ENCODE results near the gene CRTAP.
"Not testable (repeated sequence)": the region's sequence is repeated elsewhere in the genome, so short reads cannot be mapped to it uniquely, and the experiment has no call there.

The CRTAP gene

GRCh38 chr3:33145221-33145900, 31.5 kb downstream of the CRTAP start:
- DNase-seq: no peak

- DNase-seq: no peak
These were observed 32.2 kb downstream of the CRTAP start for GRCh38 chr3:33145901-33146580.

- peak; percentile 30 for DNase-seq
These were observed 33.1 kb downstream of the CRTAP start for GRCh38 chr3:33146791-33147445.

DNA sequence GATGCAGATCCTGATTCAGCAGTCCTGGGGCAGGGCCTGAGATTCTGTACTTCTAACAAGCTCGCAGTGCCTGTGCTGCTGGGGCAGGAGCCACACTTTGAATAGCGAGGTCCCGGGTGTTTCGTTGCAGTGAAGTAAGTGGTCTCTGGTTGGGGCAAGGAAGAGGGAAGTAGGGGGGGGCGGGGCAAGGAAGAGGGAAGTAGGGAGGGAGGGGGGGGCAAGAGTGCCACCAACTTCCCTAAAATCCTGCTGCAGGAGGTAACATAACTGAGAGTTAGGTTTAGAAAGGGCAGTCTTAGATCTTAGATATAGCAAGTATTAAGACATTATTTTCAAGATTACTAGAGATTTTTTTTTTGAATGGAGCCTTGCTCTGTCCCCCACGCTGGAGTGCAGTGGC, 35.5 kb downstream of the CRTAP start:
- no peak for DNase-seq

DNA sequence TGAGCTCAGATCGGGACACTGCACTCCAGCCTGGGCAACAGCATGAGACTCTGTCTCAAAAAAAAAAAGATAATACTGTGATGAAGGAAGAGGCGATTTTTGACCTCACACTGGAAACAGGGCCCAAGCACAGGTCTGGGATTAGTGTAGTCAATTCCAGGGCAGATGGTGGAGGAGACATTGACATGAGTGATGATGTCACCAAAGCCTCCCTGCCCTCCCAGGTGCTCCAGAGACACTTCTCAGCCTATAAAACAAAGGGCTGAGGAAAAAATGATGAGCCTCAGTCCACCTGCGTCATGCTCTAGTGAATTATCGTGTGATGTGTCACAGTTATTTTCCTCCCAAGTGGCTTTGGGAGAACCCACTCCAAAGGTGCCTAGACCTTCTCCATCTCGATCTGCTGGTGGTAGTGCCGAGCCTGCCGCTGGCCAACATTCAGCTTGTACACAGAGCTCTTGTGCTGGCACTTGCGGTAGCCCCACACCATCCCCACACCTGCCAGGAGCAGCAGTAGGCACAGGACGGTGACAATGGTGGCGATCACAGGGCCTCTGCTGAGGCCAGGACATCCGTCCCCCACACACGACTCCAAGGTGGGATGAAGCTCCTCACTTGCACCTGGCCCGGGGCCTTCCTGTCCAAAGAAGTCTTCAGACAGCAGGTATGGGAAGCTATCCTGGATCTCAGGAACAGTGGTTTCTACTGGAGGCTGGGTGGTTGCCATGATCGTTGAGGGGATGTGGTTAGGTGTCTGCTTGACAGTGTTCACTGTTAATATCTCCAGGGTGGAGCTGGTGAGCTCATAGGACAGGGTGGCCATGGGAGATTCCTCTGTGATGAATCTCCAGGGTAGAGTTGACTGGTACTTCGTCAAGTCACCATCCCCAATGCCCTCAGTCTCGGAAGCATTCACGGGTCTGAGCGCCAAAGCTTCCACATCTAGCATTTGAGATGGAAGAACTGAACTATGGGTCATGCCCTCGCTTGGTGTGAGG, 38.8 kb downstream of the CRTAP start:
- no peak for DNase-seq

GRCh38 chr3:33153782-33154181, 40.0 kb downstream of the CRTAP start:
- DNase-seq: no peak

- no peak for DNase-seq
These were observed 41.5 kb downstream of the CRTAP start for GRCh38 chr3:33155301-33155700.

DNA sequence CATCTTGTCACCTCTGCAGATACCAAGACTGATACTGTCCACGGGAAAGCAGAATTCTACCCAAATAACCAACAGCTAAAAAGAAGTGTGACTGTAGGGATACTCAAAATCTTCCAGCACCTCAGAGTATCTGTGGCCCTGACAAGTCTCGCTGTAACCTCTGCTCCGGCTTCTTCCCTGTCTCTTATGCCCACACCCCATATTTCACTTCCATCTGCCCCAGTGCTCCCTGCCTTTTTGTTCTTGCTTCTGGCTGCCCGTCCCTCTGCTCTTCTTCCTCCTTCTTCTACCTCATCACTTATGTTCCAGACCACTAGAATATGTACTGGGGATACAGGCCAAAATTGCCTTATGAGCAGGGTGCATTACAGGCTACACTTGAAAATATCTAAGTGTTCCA, 45.4 kb downstream of the CRTAP start:
- DNase-seq: no peak

GRCh38 chr3:33159981-33160380, 46.2 kb downstream of the CRTAP start:
- no peak for DNase-seq

- not testable (repeated sequence) for DNase-seq
These were observed 48.8 kb downstream of the CRTAP start for GRCh38 chr3:33162621-33163020.

DNA sequence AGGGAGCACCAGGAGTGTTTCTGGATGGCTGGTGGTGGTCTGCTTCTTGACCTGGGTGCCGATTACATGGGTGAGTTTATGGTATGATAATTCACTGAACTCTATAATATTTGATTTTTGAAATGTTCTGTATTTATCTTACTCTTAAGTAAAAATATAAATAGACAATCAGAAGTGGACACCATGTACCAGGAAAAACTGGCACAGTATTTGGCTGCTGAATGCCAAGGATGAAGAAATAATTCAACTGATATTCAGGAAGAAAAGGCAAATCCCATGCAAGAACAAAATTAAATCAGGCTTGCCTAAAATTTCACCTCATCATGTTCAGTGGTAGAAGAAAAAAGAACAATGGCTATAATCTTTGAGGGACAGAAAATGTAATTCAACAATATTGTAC, 51.6 kb downstream of the CRTAP start:
- DNase-seq: no peak

GRCh38 chr3:33166095-33166494, 52.3 kb downstream of the CRTAP start:
- no peak for DNase-seq

DNA sequence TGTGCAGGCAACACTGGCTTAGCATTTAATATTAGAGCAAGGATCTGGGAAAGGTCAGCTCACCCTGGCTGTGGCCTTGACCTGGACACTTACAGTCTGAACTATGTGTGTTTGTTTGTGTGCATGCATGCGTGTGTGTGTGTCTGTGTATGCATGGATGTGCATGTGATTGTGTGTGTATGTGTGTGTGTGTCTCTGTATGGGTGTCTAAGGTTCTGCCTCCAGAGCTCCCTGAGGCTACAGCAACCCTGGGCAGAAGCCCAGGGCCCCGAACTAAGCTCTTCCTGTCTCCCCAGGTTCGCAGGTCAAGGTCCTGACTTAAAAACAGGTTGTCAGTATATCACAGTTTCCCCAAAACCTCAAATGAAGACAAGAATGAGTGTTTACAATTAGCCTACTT, 53.5 kb downstream of the CRTAP start:
- DNase-seq: no peak

DNA sequence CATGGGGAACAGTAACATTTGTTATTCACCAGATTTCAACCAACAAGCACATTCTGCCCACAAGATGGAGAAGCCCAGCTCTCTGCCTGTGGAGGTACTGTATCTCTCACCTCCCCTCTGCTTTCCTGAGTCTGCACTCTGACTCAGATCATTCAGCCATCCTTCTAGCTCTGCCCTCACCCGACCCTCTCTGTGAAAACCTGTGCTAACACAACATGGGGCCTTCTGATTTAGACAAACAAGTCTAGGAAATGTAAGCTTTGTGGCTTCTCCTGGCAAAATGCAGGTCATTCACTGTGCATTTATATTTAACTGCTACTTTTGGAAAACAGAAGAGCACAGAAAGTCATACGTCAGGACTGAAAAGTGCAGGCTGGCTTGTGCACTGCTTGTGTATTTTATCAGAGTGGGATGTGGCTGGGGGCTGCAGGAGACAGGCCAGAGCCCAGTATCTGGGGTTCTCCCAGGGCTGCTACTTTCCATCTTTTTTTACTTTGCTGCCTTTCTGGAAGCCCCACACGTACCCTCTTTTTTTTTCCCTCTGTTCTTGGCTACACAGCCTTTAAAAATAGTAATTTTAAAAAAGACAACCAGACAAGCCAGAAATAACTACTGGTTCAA, 54.0 kb downstream of the CRTAP start:
- no peak for DNase-seq

GRCh38 chr3:33170531-33170930, 56.7 kb downstream of the CRTAP start:
- DNase-seq: no peak

DNA sequence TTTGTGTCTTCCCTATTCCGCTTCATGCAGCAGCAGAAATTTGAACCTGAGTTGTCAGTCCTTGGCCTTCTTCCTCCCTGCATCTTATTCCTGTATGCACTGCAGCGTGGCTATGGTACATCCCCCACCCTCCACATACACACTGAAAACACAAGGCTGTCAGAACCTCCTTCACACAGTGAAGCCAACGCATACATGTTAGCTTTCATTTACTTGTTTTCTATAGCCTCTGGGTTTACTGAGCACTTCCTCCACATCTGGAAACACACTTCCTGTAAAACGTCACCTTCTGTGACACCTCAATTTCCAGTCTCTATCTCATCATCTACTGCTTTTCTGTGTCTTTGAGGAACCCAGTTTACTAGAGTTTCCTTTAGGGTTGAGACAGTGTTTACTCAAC, 57.8 kb downstream of the CRTAP start:
- no peak for DNase-seq

DNA sequence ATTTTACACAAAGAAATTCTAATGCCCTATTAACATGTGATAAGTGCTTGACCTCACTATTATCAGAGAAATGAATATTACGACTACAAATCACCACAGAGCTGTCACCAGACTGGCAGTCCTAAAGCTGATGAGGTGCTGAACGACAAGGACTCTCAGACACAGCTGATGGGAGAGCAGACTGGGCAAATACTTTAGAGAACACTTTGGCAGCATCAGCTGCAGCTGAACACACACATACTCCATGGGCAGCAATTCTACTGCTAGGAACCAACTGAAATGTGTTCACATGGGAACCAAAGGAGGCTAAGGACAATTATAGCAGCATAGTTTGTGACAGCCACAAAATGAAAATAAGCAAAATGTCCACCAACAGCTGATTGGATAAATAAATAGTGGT, 59.3 kb downstream of the CRTAP start:
- DNase-seq: peak; percentile 89

GRCh38 chr3:33173672-33174071, 59.9 kb downstream of the CRTAP start:
- DNase-seq: no peak

DNA sequence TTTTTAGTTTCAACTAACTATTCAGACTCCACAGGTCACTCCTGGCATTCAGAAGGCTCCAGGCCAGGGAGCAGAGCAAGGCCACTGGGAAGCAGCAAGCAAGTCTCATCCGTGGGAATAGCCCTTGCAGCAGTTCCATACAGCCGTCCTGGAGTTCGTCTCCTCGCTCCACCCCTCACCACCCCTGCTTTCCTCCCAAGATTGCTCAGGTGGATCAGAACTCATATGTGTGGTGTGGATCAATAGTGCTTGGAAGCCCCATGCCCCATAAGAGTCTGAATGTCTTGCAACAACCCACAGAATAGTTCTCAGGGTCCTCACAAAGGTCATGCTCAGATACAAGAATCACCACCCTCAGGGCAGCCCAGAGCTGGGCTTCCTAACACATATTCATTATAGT, 60.3 kb downstream of the CRTAP start:
- no peak for DNase-seq

DNA sequence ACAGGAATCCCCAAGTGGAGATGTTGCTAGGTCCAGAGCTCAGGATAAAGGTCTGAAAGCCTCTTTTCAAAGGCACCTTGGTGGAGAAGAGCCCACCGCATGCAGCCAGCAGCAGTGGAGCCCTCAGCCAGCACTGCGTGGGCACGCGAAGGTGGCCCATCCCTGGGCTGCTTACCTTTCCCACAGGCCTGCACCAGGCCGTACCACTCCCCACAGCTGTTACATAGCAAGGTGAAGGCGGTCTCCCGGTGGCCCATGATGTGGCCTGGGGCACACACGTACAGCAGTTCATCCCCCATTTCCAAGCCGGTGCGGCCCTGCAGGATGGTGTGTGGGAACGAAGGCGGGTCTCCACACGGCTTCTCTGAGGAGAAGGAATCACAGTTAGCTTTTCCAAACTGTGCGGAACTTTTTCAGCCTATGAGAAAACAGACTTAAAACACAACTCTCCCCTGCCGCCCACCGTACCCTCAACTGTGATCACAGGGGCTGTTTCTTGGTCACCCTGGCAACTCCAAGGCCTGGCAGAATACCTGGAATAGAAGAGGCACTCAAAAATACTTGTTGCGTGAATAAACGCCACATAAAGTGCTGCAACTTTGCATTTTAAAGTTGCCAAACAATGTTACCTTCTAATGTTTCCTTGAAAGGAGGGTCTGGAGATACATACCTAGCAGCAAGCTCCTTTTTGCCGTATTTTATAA, 61.0 kb downstream of the CRTAP start:
- no peak for DNase-seq

- no peak for DNase-seq
These were observed 65.3 kb downstream of the CRTAP start for GRCh38 chr3:33179132-33179531.

DNA sequence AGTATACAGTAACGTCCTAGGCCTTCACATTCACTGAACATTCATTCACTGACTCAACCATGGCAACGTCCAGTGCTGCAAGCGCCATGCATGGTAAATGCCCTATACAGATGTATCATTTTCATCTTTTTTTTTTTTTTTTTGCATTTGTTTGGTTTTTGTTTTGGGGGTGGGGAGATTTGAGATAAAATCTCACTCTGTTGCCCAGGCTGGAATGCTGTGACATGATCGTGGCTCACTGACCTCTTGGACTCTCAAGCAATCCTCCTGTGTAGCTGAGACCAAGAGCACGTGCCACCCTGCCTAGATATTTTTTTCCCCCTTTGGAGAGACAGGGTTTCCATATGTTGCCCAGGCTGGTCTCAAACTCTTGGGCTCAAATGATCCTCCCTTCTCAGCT, 67.4 kb downstream of the CRTAP start:
- no peak for DNase-seq

Measured in NCI-H1092 treated with DMSO at 0.1 percent for 48 hours (cell line).